AG09319 (cell line): Measurements from ENCODE around the gene ITFG1.

ENCODE experiments used
- DNase-seq: peaks from one replicate; pipeline ENCODE4 v3.0.0-alpha.2; 2010; ENCODE audit warnings: low read depth; ENCODE audit errors: extremely low read depth
- TF ChIP-seq, protein P1 (sequence below): IDR thresholded peaks from 2 replicates; pipeline ENCODE4 v1.5.1; 2011; ENCODE audit warnings: low read depth, mild to moderate bottlenecking, inconsistent platforms, low read length, moderate library complexity

ITFG1 gene

GRCh38 chr16:47129755-47130435 lies 331.0 kb downstream of the ITFG1 start:
- TF ChIP-seq, protein P1, sequence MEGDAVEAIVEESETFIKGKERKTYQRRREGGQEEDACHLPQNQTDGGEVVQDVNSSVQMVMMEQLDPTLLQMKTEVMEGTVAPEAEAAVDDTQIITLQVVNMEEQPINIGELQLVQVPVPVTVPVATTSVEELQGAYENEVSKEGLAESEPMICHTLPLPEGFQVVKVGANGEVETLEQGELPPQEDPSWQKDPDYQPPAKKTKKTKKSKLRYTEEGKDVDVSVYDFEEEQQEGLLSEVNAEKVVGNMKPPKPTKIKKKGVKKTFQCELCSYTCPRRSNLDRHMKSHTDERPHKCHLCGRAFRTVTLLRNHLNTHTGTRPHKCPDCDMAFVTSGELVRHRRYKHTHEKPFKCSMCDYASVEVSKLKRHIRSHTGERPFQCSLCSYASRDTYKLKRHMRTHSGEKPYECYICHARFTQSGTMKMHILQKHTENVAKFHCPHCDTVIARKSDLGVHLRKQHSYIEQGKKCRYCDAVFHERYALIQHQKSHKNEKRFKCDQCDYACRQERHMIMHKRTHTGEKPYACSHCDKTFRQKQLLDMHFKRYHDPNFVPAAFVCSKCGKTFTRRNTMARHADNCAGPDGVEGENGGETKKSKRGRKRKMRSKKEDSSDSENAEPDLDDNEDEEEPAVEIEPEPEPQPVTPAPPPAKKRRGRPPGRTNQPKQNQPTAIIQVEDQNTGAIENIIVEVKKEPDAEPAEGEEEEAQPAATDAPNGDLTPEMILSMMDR, result no peak
- DNase-seq, result no peak

DNA sequence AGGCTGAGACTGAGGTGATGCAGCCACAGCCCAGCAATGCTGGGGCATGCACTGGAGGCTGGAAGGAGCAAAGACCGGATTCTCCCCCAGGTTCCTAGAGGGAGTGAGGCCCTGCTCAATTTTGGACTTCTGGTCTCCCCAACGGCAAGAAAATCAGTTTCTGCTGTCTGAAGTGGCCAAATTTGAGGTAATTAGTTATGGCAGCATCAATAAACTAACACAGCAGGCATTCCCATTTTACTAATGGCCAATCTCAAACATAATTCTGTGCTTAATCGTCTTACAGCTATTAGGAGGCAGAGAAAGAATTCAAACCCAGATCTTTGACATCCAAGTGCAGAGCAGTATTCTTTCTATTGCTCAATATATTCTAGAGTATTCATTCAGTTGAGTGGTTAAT lies 333.3 kb downstream of the ITFG1 start:
- TF ChIP-seq, protein P1, result no peak
- DNase-seq, result no peak

- no peak for DNase-seq
- TF ChIP-seq, protein P1, result no peak
Observed at GRCh38 chr16:47125757-47126156, 335.1 kb downstream of the ITFG1 start.

GRCh38 chr16:47113130-47113529 lies 347.7 kb downstream of the ITFG1 start:
- TF ChIP-seq, protein P1, result no peak
- DNase-seq, result no peak

DNA sequence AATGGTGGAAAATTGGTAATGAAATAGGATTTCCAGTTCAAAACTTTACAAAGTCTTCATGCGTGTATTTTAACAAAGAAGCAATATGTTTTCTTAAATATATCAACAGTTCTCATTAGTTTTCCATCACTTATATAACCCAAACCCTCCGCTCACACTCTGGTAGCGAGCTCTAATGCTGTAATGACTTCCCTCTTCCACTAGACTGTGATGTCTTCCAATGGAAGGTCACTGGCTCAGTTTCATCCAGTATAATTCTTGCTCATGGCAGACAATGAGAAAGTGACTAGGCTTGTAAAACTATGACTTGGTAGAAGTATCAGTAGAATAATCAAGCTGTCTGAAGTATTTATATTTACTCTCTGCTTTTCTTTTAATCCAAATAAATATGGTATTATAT lies 349.9 kb downstream of the ITFG1 start:
- no peak for DNase-seq
- TF ChIP-seq, protein P1, result no peak

GRCh38 chr16:47109361-47109760 lies 351.5 kb downstream of the ITFG1 start:
- DNase-seq, result no peak
- TF ChIP-seq, protein P1, result no peak
